Nucleus accumbens (tissue), 56 donors: ENCODE results near the gene AHRR.
"Not testable (repeated sequence)": the region's sequence is repeated elsewhere in the genome, so short reads cannot be mapped to it uniquely, and the experiment has no call there.

Source experiments
- DNase-seq, 56 donors: peaks; one replicate each; lab custom pipeline; 2025; lab: John Stamatoyannopoulos, UW

AHRR gene

GRCh38 chr5:362978-363765 lies 41.7 kb downstream of the AHRR start:
- no peak for DNase-seq

- no peak for DNase-seq
Observed at GRCh38 chr5:364497-364896, 43.0 kb downstream of the AHRR start.

GRCh38 chr5:366541-367357 lies 45.2 kb downstream of the AHRR start:
- no peak for DNase-seq

GRCh38 chr5:367358-368130 lies 46.0 kb downstream of the AHRR start:
- DNase-seq, result no peak

- no peak for DNase-seq
Observed at GRCh38 chr5:368183-369084, 46.9 kb downstream of the AHRR start.

GRCh38 chr5:369151-369868 lies 47.8 kb downstream of the AHRR start:
- DNase-seq, result no peak

GRCh38 chr5:369869-370236 lies 48.3 kb downstream of the AHRR start:
- DNase-seq, result not testable (repeated sequence)

- no peak for DNase-seq
Observed at GRCh38 chr5:370311-370958, 48.9 kb downstream of the AHRR start.

GRCh38 chr5:370959-371810 lies 49.7 kb downstream of the AHRR start:
- DNase-seq, result no peak

- no peak for DNase-seq
Observed at GRCh38 chr5:371811-372555, 50.5 kb downstream of the AHRR start.

GRCh38 chr5:372556-372995 lies 51.1 kb downstream of the AHRR start:
- no peak for DNase-seq

GRCh38 chr5:372996-373709 lies 51.6 kb downstream of the AHRR start:
- DNase-seq, result no peak

- peak in 3 of 56 donors; percentile 11 to 42 (median 17) for DNase-seq
Observed at GRCh38 chr5:373710-374602, 52.4 kb downstream of the AHRR start.

GRCh38 chr5:374631-375335 lies 53.3 kb downstream of the AHRR start:
- DNase-seq, result no peak
